GM18511 (cell line): Measurements from ENCODE around the gene UNC79.

Experiments used
- ATAC-seq: cut with Tn5 transposase; IDR thresholded peaks from one replicate; pipeline ENCODE4 v1.9.1; 2021; ENCODE audit warnings: mild to moderate bottlenecking, moderate library complexity; ENCODE audit not compliant: unreplicated experiment

UNC79 gene

DNA sequence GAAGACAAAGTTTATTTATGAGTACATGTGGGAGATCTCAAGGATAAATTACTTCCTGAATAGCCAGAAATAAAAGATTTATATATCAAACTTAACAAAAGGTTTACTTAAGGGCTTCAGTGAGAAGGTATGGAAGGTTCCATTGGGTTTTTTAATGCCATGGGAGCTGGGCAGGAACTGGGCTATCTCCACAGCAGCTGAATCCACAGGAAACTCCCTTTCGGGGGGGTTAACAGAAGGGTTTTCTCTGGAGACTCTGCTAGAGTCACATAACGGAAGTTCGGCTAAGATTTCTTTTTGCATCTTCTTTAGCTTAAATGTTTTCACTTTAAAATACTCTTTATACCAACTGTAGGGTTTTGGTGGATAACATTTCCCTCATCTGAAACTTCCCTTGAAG is 113.5 kb downstream of the UNC79 start:
- no peak for ATAC-seq

DNA sequence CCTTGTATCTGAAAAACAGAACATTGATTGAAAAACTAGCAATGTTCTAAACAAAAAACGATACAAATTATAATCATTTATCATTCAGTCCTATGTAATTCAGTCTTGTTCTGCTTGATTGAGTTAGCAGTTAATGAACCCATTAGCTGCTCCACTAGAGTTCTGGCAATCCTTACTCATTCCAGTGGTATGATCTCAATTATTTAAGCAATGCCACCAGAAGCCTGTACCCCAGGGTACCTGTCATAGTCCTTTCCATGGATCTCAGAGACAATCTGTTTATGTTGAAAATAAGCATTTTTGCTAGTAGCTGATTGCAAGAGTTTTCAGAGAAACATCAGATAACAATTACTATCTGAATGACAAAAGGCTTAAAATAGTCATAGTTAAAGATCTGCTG is 115.9 kb downstream of the UNC79 start:
- no peak for ATAC-seq

DNA sequence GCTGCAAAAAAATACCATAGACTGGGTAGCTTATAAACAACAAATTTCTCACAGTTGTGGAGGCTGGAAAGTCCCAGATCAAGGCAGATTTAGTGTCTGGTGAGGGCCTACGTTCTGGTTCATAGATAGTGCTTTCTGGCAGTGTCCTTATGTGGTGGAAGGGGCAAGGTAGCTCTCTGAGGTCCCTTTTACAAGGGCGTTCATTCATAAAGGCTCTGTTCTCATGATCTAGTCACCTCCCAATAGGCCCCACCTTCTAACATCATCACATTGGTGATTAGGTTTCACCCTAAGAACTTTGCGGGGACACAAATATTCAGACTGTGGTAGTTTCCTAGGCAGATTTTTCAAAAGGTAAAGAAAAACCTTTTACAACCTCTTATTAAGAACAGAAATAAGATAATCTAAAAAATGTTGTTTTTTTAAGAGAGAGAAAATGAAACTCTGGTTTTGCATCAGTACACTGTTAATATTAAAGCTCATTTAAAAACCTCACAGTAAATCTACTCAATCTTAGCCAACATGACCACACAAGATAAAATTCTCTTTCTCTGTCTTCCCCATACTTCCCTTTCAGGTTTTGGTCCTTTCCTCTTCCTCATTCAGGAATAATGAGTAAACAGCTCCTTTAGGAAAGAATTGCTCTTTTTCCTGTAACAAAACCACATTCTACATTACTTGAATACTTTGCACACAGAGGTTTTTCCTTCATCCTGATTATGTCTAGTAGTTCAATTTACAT is 117.5 kb downstream of the UNC79 start:
- ATAC-seq: peak; percentile 89

DNA sequence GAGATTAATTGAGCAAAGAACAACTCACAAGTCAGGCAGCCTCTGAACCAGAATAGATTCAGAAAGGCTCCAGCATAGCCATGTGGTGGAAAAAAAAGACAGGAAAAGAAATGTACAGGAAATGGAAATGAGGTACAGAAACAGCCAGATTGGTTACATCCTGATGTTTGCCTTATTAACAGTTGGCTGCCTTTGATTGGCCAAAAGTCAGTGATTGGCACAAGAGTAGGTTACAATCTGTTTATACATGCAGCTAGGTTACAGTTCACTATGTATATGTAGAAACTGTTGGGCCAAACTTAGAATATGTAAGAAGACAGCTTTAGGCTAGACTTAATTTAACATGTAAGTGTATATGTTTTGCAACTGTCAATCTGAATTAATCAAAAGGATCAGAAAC is 118.9 kb downstream of the UNC79 start:
- ATAC-seq: no peak

DNA sequence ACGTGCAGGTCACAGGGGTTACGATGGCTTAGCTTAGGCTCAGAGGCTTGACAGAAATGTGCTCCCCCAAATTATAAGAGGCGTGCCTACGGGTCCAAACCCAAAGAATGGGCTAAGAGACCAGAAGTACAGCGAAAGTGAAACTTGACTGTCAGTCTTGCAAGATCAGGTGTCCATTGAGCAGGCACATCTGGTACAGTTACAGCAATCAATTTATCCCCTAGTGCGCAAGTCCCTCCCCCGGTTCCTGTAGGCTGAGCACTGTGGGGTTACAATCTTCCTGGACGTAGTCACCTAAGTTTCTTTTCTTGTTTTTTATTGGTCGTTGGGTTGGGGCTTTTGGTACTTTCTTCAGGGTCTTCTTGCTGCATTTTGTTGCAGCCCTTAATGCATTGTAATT is 134.2 kb downstream of the UNC79 start:
- no peak for ATAC-seq

DNA sequence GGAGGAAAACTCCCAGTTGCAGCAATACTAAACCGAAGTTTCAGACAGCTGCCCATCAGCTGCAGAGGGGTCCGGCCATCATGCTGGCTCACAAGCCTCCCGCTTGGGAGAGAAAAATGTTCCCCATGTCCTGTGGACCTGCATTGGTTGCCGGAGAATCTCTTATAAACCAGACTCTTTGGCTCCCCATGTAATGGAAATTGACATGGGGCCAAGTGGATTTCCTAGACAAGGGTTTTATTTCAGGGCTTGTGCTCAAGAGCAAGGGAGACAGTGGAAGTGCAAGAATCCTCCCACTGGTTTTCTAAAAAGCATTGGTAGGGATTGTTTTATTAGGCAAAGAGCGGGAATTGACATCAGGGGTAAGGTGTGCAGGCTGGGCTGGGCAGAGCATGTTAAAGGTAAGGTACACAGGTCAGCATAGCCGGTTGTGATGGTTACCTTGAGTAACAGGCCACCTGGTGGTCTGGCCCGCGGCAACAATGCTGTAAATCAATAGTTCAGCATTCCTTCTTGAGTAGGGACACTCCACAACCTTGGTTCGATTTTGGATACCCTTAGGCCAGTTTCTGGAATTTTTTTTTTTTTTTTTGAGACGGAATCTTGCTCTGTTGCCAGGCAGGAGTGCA is 135.4 kb downstream of the UNC79 start:
- no peak for ATAC-seq

DNA sequence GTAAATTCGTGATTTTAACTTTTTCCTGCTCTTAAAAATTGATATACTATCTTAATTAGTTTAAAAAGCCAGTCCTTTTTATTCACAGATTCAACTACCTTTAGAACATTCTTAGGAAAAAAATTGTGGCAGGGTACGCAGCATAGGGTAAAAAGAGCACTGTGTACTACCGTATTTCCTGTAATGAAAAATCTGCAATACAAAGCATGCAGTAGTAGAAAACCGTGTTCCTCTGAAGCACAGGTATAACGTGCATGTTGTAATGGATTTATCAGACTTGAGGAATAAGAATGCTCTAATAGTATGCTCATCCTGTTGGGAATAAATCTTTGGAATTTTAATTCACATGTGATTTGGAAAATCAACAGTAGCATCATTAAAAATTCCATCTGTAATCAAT is 140.5 kb downstream of the UNC79 start:
- ATAC-seq: no peak

DNA sequence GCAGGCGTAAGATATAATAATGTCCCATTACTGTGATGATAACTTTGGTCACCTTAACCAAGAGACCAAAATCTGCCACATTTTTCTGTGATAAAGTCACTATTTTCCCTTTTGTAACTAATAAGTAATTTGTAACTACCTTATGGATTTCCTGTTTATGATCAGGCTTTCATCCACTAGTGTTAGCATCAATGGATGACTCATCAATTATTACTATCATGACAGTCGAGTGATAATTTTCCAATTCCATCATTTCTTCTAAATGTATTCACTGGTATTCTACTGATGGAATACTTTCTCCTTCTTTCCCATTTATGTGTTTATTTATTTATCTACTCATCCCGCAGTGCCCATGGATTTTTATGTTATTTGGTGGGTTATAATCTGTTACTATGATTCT is 148.4 kb downstream of the UNC79 start:
- no peak for ATAC-seq

DNA sequence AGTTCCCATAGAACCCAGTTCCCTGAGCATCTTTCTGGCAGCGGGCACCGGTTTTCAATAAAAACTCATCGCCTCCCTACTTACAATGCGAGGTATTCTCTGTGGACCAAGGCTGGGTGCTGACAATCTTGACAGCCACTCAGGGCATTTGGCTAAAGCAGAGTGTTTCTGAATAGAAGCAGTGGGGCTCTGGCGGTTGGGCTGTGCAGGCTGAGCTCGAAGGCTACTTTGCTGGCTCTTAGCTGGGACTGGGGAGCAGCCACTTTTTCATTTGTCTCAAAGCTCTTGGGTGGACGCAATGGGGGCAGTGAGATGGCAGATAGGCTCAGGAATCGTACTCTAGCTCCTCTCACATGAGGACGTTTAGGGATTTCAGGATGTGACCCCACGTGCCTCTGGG is 151.8 kb downstream of the UNC79 start:
- ATAC-seq: no peak

DNA sequence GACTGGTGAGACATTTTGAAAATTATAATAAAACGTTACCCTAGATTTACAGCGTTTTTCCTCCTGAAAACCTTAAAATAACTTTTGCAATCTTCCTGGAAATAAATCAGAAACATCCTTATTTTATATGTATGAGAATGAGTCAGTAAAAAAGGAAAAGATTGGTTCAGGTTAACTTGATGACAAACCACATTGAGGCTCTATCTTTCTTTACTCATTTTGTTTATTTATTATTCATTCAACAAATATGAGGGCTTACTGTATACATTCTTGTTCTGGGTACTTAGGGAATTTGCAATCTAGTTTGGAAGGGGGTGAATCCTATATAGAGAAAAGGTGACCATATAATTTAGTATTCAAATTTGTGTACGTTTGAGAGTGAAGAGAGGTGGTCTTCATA is 156.6 kb downstream of the UNC79 start:
- ATAC-seq: no peak

DNA sequence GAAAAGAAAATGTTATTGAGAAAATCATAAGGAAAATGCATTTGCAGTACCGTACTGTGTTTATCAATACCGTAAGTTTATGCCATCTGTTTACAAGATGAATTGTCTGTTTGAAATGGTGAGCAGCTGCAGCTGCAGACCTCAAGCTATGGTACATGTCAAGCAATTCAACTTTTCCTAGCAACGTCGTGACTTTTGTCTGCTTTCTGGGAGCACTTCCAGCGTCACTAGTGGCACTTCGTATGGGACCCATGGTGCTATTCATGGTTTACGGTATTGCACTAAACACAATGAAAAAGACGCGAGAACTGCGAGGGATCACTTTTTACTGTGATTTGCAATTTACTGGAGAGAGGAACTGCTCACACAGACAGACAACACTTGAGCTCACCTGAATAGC is 160.8 kb downstream of the UNC79 start:
- no peak for ATAC-seq

DNA sequence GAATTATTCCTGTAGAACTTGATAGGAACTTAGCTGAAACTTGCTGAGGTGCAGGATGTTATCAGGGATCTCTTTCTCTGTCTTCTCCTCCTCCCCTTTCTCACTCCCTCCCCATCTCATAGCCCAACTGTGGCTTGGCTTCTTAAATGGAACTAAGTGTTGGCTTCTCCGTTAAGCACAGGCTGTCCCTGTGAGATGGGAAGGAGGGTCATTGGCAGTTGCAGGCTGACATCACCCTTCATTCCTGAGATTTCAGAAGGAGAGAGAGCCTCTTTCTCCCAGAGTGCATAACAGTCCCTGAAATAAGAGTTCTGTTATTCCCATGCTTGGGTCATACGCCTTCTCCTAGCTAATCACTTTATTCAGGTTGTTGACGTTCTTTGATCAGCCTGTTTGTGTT is 162.0 kb downstream of the UNC79 start:
- ATAC-seq: no peak

DNA sequence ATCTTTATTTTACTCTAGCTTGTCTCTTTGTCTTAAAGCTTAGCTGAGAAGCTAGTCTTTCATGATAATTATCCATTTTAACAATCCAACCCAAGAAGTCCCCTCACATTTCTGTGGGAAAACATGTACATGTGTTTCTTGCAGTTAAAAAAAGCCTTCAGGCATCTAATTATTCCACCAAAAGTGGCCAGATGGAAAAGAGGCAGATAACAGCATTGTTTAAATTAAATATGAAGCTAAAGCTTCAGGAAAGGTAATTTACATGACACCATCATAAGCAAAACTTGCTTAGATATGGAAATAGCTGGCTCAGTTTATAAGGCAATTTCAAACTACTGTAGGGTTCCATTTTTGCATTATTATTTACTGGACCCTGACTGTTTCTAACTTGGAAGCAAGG is 175.4 kb downstream of the UNC79 start:
- ATAC-seq: no peak

DNA sequence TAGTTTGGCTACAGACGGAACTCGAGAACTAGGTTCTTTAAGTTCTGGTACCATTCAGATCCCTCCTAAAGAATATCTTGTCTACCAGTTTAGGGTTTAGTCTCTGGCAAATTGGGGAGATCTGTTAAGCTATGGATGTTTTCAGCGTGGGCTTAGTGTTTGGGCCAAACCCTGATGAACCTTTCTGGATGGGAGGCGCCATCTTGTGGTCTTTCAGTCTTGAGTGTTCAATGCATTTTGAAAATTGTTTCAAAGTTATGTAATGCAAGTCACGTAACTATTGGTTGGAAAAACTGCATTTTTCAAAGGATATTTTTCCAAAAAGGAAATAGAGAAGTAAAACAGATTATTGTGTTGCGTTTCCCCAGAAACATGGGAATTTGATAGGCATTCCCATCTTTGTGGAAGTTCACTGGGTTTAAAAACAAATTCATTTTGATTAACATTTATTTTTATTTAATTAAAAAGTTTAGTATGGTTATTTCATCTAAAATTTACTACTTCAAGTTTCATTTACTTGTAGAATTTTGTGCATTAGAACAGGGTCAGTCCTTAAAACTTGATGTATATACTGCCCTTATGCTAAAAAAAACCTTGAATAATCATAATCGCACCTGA is 188.5 kb downstream of the UNC79 start:
- ATAC-seq: no peak

DNA sequence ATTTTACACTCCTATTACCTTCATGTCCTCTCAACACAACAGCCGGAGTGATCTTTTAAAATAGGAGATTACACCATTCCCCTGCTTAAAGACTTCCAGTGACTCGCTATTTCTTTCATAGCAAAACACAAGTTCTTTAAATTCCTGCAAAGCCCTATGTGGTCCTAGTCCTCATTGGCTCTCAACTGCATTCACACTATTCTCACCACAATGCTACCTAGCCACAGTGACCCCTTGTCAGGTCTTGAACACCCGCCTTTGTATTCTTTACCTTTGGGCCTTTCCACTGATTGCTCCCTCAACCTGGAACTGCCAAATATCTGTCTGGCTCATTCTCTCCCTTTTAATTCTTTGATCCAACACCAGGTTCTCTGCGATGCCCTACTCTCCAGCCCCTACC is 197.3 kb downstream of the UNC79 start:
- no peak for ATAC-seq

DNA sequence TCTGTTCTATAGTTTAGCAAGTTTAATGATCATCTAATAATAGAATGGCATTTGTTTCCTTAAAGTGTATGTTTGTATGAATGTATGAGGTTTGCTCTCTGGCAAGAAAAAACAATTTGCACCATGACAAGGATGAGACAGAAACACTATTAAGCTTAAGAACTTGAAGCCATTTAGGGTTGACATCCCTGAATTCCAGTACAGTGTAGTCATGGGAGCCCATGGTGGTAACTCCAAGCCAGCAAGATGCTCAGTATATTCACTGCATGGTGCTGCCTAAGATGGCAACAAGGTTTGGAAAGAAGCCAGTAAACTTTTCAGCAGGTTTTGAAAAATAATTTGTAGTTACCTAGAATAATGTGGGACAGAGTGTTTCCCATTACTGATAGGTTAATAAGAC is 198.9 kb downstream of the UNC79 start:
- ATAC-seq: no peak

DNA sequence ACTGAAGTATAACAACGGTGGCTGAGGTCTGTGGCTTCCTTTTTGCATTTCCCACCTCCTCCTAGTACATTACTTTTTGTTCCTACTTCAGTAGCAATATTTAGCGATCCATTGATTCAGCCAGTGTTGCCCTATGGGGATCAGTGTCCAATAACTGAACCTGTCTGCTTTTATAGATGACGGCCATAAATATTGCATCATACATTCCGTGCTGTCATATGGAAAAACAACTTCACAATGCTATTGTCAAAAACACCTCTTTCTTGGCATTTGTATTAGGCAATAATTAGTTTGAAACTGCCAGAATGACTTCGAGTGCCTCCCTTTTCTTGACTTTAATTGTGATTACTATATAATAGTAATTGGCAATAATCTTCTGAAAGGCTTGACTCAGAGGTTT is 208.1 kb downstream of the UNC79 start:
- no peak for ATAC-seq

DNA sequence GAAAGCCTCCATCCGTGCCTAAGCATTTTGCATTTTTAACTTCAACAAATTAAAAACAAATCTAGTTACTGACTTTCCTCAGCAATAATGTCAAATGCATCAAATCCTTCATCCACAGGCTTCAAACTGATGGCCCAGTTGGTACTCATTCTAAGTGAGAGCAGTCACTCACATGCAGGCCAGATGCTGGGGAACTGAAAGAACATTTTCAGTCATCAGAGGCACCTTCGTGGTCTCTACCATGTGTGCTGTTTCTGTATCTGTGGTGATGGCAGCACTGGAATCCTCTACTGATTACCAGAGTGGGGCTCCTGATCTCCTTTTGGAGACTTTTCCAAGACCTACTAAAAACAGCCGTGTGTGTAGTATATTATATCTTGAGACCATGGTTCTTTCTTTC is 212.4 kb downstream of the UNC79 start:
- no peak for ATAC-seq

DNA sequence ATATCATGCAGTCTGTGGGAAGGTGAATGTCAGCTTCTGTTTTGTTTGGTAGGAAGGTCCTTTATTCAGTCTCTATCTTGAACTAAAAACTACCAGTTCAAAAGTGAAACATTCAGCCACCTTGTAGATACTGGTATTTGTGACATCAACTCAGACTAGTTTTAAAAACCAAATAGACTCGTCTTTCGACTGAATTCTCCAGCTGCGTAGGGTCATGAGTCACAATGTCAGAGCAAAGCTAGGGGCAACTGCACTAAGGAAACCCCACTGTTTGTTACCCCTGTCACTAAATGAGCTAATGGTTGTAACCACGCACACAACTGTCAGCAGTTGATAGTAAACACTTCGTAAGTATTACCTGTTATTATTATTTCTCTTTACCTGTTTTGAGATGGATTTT is 212.9 kb downstream of the UNC79 start:
- no peak for ATAC-seq

DNA sequence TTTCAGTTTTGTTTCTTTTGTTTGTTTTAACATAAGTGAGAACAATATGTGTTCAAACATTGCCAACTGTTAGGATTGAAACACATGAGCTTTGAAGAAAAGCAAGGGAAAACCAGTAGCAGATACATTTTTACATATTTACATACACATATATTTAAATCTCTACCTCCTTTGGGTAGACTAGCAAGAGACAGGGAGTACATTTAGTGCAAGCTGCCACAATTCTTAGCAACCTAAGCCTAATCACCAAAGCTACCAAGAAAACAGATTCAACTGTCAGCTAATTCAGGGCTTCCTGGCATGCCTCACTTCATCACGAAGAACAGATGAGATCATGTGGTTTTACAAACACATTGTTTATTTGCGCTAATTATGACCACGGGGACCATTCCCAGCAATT is 214.5 kb downstream of the UNC79 start:
- ATAC-seq: no peak

DNA sequence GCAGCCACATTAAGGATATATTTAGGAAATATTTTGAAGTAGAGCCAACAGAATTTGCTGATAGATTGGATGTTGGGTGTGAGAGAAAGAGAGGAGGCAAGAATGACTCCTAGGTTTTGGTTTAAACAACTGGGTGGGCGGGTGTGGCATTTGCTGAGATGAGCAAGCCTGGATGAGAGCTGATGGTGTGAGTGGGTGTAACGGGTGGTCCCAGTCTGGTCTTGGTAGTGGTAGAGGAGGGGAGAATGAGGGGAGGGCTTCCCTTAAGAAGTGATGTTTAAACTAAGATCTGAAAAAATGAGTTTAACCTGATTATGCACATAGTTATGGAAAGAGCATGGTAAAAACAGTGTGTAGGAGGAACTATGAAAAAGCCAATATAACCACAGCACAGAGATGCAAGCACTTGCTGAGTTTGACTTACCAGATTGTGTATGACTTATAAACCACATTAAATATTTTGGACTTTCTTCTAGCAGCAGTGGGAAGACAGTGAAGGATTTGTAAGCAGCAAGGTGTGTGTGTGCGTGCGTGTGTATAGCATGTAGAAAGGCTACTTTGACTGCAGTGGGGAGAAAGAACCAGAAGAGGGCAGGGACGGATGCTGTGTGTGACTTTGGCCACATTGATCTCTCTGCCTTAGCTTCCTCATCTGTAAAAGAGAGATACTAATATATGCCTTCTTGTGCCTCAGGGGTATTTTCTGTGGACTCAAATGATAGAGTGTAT is 217.9 kb downstream of the UNC79 start:
- no peak for ATAC-seq

DNA sequence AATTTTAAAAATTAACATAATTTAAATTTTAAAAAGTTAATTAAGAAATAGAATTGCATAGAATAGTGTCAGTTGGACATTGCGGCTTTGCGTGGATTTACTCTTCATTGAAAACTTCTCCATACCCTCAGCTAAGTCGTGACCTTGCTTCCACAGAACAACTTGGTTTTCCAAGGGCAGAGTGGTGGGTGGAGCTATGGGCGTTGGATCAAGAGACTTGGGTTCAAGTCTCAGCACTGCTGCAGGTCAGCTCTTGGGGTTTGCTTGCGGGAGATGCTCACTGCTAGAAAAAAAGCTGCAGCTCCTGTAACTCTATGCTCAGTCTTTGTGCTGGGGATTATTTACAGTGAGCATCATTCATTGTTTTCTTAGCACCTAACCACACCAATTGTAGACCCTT is 223.9 kb downstream of the UNC79 start:
- ATAC-seq: no peak
